Measurements from ENCODE around the gene DDX55. TPM values are rescaled to one million over a fixed set of nuclear protein-coding genes. Genes with fewer than 3 reads are reported as not detected.

Gene DDX55
- total and polyA plus RNA-seq, 2 experiments from 2014 or later, result 39.8 to 53.3 TPM

GRCh38 chr12:123633379-123634141 lies 31.7 kb downstream of the DDX55 start, which contains the start of the genes EIF2B1 and GTF2H3:
EIF2B1 (minus strand) TSS chr12:123633686; CDS start chr12:123633557, 129 bp downstream.
GTF2H3 (plus strand) TSS chr12:123633829; CDS start chr12:123633860, 31 bp downstream.
- Mint-ChIP-seq H3K4me1 (peaks cover 6% of the 10 kb centered on the region), H3K36me3 (ENCODE audit: low read depth) (peaks cover 27% of the 10 kb centered on the region), H3K27me3 (ENCODE audit: insufficient read depth, low read depth, poor library complexity) (peaks cover 9% of the 10 kb centered on the region), H3K4me3 (peak within 1 kb of the TSS; percentile 98), H3K9me3 (no peaks in the 10 kb centered on the region; the same call in 2 of the 3 replicates), H3K27ac (peak within 1 kb of the TSS; percentile 99)
- Histone ChIP-seq H3K36me3 (ENCODE audit: insufficient read depth) (0 out of 2 replicates have a peak, but pooled peaks cover 8% of the 10 kb centered on the region), H3K79me2 (replicated peaks; ENCODE audit: insufficient read depth) (peaks cover 22% of the 10 kb centered on the region), H3K27ac (ENCODE audit: low read depth) (peak within 1 kb of the TSS; percentile 85), H4K20me1 (replicated peaks; ENCODE audit: insufficient read depth) (peaks cover 1% of the 10 kb centered on the region), H3K4me1 (ENCODE audit: insufficient read depth) (peaks cover 5% of the 10 kb centered on the region), H3F3A (replicated peaks; ENCODE audit: low read depth) (0 out of 2 replicates have a peak, but pooled peaks cover 2% of the 10 kb centered on the region), H2AFZ (peak within 1 kb of the TSS; percentile 97), H3K4me2 (peak within 1 kb of the TSS; percentile 100), H3K27me3 (ENCODE audit: insufficient read depth) (no peaks in the 10 kb centered on the region), H3K9me2 (ENCODE audit: insufficient read depth) (no peaks in the 10 kb centered on the region), H3K4me3 (peak within 1 kb of the TSS; percentile 72)
- TF ChIP-seq POLR2AphosphoS5 (IDR thresholded peaks at IDR 0.05; ENCODE audit: low read depth) (peak; percentile 99), ETS1 (IDR thresholded peaks at IDR 0.05) (peak; percentile 96), EZH2 (IDR thresholded peaks at IDR 0.05; ENCODE audit: low read depth, unreplicated experiment) (no peak), CREB1 (CRISPR knock-in tag; IDR thresholded peaks at IDR 0.05; ENCODE audit: low read depth) (peak; percentile 99)
- peak; percentile 99 for ATAC-seq
- peak; percentile 99 for DNase-seq (ENCODE audit: low spot score)

DNA sequence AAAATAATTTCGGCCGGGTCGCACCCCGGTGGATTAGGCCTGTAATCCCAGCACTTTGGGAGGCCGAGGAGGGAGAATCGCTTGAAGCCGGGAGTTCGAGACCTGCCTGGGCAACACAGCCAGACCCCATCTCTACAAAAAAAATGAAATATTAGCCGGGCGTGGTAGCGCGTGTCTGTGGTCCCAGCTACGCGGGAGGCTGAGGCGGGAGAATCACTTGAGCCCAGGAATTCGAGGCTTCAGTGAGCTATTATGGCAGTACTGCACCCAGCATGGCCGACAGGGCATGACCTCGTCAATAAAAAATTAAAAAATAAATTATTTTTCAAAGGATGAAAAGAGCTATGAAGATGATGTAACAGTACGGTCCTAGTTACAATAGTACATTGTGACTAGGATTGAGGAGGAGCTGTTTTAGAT lies 32.3 kb downstream of the DDX55 start:
- Histone ChIP-seq H4K20me1 (replicated peaks; ENCODE audit: insufficient read depth) (no peaks in the 10 kb centered on the region; the same call in none of the 2 replicates), H3K27me3 (ENCODE audit: insufficient read depth) (no peaks in the 10 kb centered on the region), H3K4me2 (peak overlapping the region; percentile 79), H3F3A (replicated peaks; ENCODE audit: low read depth) (0 out of 2 replicates have a peak, but pooled peaks cover 2% of the 10 kb centered on the region), H3K4me3 (peak overlapping the region; percentile 72), H3K36me3 (ENCODE audit: insufficient read depth) (0 out of 2 replicates have a peak, but pooled peaks cover 8% of the 10 kb centered on the region), H3K27ac (ENCODE audit: low read depth) (peak overlapping the region; percentile 85), H2AFZ (0 out of 2 replicates have a peak overlapping the region, but pooled peaks have one; percentile 57), H3K4me1 (ENCODE audit: insufficient read depth) (peaks cover 5% of the 10 kb centered on the region), H3K9me2 (ENCODE audit: insufficient read depth) (no peaks in the 10 kb centered on the region), H3K79me2 (replicated peaks; ENCODE audit: insufficient read depth) (peaks cover 23% of the 10 kb centered on the region)
- Mint-ChIP-seq H3K9me3 (no peaks in the 10 kb centered on the region; the same call in 2 of the 3 replicates), H3K4me3 (peak overlapping the region; percentile 98), H3K27me3 (ENCODE audit: insufficient read depth, low read depth, poor library complexity) (peaks cover 9% of the 10 kb centered on the region), H3K4me1 (peaks cover 6% of the 10 kb centered on the region), H3K36me3 (ENCODE audit: low read depth) (peaks cover 23% of the 10 kb centered on the region), H3K27ac (peak overlapping the region; percentile 99)
- DNase-seq (ENCODE audit: low spot score) (no peak), ATAC-seq (no peak)
- TF ChIP-seq CREB1 (CRISPR knock-in tag; IDR thresholded peaks at IDR 0.05; ENCODE audit: low read depth) (no peak), ZNF331 (CRISPR knock-in tag; IDR thresholded peaks at IDR 0.05; ENCODE audit: low read depth) (no peak), JUNB (IDR thresholded peaks at IDR 0.05; ENCODE audit: unreplicated experiment) (no peak), NANOG (IDR thresholded peaks at IDR 0.05; ENCODE audit: borderline replicate concordance) (no peak), CTCF (conservative IDR thresholded peaks at IDR 0.05; ENCODE audit: low read depth in 2 of 2) (no peak), EZH2 (IDR thresholded peaks at IDR 0.05; ENCODE audit: low read depth, unreplicated experiment) (no peak), ZNF114 (CRISPR knock-in tag; IDR thresholded peaks at IDR 0.05) (no peak), EZH2phosphoT487 (IDR thresholded peaks at IDR 0.05; ENCODE audit: unreplicated experiment) (no peak)
- TF ChIP-seq, protein P1, sequence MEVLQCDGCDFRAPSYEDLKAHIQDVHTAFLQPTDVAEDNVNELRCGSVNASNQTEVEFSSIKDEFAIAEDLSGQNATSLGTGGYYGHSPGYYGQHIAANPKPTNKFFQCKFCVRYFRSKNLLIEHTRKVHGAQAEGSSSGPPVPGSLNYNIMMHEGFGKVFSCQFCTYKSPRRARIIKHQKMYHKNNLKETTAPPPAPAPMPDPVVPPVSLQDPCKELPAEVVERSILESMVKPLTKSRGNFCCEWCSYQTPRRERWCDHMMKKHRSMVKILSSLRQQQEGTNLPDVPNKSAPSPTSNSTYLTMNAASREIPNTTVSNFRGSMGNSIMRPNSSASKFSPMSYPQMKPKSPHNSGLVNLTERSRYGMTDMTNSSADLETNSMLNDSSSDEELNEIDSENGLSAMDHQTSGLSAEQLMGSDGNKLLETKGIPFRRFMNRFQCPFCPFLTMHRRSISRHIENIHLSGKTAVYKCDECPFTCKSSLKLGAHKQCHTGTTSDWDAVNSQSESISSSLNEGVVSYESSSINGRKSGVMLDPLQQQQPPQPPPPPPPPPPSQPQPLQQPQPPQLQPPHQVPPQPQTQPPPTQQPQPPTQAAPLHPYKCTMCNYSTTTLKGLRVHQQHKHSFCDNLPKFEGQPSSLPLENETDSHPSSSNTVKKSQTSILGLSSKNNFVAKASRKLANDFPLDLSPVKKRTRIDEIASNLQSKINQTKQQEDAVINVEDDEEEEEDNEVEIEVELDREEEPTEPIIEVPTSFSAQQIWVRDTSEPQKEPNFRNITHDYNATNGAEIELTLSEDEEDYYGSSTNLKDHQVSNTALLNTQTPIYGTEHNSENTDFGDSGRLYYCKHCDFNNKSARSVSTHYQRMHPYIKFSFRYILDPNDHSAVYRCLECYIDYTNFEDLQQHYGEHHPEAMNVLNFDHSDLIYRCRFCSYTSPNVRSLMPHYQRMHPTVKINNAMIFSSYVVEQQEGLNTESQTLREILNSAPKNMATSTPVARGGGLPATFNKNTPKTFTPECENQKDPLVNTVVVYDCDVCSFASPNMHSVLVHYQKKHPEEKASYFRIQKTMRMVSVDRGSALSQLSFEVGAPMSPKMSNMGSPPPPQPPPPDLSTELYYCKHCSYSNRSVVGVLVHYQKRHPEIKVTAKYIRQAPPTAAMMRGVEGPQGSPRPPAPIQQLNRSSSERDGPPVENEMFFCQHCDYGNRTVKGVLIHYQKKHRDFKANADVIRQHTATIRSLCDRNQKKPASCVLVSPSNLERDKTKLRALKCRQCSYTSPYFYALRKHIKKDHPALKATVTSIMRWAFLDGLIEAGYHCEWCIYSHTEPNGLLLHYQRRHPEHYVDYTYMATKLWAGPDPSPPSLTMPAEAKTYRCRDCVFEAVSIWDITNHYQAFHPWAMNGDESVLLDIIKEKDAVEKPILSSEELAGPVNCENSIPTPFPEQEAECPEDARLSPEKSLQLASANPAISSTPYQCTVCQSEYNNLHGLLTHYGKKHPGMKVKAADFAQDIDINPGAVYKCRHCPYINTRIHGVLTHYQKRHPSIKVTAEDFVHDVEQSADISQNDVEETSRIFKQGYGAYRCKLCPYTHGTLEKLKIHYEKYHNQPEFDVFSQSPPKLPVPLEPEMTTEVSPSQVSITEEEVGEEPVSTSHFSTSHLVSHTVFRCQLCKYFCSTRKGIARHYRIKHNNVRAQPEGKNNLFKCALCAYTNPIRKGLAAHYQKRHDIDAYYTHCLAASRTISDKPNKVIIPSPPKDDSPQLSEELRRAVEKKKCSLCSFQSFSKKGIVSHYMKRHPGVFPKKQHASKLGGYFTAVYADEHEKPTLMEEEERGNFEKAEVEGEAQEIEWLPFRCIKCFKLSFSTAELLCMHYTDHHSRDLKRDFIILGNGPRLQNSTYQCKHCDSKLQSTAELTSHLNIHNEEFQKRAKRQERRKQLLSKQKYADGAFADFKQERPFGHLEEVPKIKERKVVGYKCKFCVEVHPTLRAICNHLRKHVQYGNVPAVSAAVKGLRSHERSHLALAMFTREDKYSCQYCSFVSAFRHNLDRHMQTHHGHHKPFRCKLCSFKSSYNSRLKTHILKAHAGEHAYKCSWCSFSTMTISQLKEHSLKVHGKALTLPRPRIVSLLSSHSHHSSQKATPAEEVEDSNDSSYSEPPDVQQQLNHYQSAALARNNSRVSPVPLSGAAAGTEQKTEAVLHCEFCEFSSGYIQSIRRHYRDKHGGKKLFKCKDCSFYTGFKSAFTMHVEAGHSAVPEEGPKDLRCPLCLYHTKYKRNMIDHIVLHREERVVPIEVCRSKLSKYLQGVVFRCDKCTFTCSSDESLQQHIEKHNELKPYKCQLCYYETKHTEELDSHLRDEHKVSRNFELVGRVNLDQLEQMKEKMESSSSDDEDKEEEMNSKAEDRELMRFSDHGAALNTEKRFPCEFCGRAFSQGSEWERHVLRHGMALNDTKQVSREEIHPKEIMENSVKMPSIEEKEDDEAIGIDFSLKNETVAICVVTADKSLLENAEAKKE (CRISPR knock-in tag; IDR thresholded peaks at IDR 0.05), result no peak

Measured in GM23338 (cell line).